Activated CD8-positive, alpha-beta T cell treated with anti-CD3 and anti-CD28 coated beads for 36 hours (primary cell): ENCODE results near the gene CACNA2D2. TPM values are rescaled to one million over a fixed set of nuclear protein-coding genes. Genes with fewer than 3 reads are reported as not detected.
A peak's percentile ranks its signal among the peaks of the same experiment; 100 is the strongest.

Experiments
- ATAC-seq: fragments of 200-7000 bp; cut with Tn5 transposase; one replicate; pipeline ENCODE4 v1.10.0; 2021; ENCODE audit warnings: mild to moderate bottlenecking, moderate library complexity
- CTCF ChIA-PET: fragments of 350-600 bp; sonication (Branson Sonifier 250); formaldehyde crosslinking; loops from one replicate; lab custom pipeline; 2021; ENCODE audit warnings: antibody characterized with exemption; lab: Charles Lee
- POLR2A ChIA-PET: fragments of 350-600 bp; sonication (Branson Sonifier 250); formaldehyde crosslinking; loops from one replicate; lab custom pipeline; 2021; ENCODE audit warnings: antibody characterized with exemption; lab: Charles Lee
- DNase-seq: peaks from one replicate; pipeline ENCODE4 v3.0.0-alpha.2; 2020
- H3K27ac Mint-ChIP-seq: one replicate; pipeline ENCODE4 v1.8.0; 2021; ENCODE audit warnings: mild to moderate bottlenecking, mixed read lengths
- H3K27me3 Mint-ChIP-seq: one replicate; pipeline ENCODE4 v1.8.0; 2021; ENCODE audit warnings: mixed read lengths
- H3K36me3 Mint-ChIP-seq: one replicate; pipeline ENCODE4 v1.8.0; 2021; ENCODE audit warnings: low read depth, mixed read lengths
- H3K4me1 Mint-ChIP-seq: one replicate; pipeline ENCODE4 v1.8.0; 2021; ENCODE audit warnings: low read depth, mixed read lengths
- H3K4me3 Mint-ChIP-seq: one replicate; pipeline ENCODE4 v1.8.0; 2021; ENCODE audit warnings: mild to moderate bottlenecking, moderate library complexity, mixed read lengths
- H3K9me3 Mint-ChIP-seq: one replicate; pipeline ENCODE4 v1.8.0; 2021; ENCODE audit warnings: mixed read lengths
- intact Hi-C: fragments of 100-400 bp; cut with micrococcal nuclease; formaldehyde crosslinking; loops from one replicate; pipeline ENCODE4 v1.10.0; 2022
- total RNA-seq, 2 experiments: library from RNA; stranded (reverse); gene quantifications; one replicate each; pipeline ENCODE4 v1.2.3, GENCODE V29; 2021
- TF ChIP-seq, protein P1 (sequence below): fragments of 200-600 bp; IDR thresholded peaks from one replicate; pipeline ENCODE4 v1.8.0; 2022; ENCODE audit warnings: antibody characterized with exemption, mild to moderate bottlenecking

CACNA2D2 gene
- total RNA-seq, 2 experiments from 2014 or later: 1.6 to 2.1 TPM

DNA sequence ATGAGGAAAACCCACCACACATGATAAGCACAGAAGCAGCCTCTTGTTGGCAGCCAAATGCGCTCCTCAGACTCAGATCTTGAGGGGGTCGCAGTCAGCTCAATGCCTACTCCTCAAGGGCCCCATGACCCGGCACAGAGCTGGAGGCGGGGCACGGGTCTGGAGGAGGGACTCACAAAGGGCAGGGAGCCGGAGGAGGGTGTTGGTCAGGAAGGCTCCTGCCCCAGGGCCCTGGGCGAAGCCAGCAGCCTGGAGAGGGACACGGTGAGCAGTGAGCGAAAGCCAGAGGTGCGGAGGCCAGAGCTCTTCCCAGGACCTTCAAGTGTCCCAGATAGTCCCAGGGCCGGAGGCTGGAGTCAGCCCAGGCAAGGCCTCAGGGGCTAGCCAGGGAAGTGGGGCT, 9.8 kb downstream of the CACNA2D2 start:
- no peaks in the 10 kb centered on the region for H3K36me3 Mint-ChIP-seq
- ATAC-seq (no peak), DNase-seq (no peak)
- no peaks in the 10 kb centered on the region for H3K27me3 Mint-ChIP-seq
- CTCF ChIA-PET: no interaction called here
- peaks cover 16% of the 10 kb centered on the region for H3K4me1 Mint-ChIP-seq
- H3K4me3 Mint-ChIP-seq: no peak overlapping the region
- intact Hi-C loops: no loop called here
- POLR2A ChIA-PET: interaction anchor here (1.4 kb wide), 1 partner anchor 98 kb away, joined by 3 read pairs; no protein-coding TSS in a partner anchor
- no peak overlapping the region for H3K27ac Mint-ChIP-seq
- no peaks in the 10 kb centered on the region for H3K9me3 Mint-ChIP-seq
- TF ChIP-seq, protein P1, sequence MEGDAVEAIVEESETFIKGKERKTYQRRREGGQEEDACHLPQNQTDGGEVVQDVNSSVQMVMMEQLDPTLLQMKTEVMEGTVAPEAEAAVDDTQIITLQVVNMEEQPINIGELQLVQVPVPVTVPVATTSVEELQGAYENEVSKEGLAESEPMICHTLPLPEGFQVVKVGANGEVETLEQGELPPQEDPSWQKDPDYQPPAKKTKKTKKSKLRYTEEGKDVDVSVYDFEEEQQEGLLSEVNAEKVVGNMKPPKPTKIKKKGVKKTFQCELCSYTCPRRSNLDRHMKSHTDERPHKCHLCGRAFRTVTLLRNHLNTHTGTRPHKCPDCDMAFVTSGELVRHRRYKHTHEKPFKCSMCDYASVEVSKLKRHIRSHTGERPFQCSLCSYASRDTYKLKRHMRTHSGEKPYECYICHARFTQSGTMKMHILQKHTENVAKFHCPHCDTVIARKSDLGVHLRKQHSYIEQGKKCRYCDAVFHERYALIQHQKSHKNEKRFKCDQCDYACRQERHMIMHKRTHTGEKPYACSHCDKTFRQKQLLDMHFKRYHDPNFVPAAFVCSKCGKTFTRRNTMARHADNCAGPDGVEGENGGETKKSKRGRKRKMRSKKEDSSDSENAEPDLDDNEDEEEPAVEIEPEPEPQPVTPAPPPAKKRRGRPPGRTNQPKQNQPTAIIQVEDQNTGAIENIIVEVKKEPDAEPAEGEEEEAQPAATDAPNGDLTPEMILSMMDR: no peak

DNA sequence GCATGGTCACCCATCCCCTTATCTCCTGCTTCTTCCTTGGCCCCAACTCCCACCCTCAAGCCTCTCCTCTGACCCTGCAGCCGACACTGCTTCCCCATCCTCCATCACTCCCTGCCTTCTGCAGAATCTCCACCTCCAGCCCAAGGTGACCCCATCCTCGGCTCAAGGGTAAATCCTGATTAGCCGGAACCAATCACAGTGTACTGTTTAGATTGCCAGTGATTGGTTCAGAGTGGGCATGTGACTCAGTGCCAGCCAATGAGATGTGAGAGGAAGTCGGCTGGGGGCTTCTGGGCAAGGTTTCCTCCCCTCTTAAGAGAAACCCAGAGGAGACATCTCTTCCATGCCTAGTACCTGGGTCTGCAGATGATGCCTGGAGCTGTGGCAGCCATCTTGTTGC, 10.3 kb downstream of the CACNA2D2 start:
- ChIA-PET CTCF (no interaction called here), POLR2A (interaction anchor here (1.4 kb wide), 1 partner anchor 97 kb away, joined by 3 read pairs; no protein-coding TSS in a partner anchor)
- H3K27me3 Mint-ChIP-seq: no peaks in the 10 kb centered on the region
- no peak for ATAC-seq
- no peaks in the 10 kb centered on the region for H3K9me3 Mint-ChIP-seq
- intact Hi-C loops: no loop called here
- no peaks in the 10 kb centered on the region for H3K36me3 Mint-ChIP-seq
- no peak for DNase-seq
- H3K4me3 Mint-ChIP-seq: no peak overlapping the region
- H3K27ac Mint-ChIP-seq: no peak overlapping the region
- H3K4me1 Mint-ChIP-seq: peaks cover 16% of the 10 kb centered on the region
- TF ChIP-seq, protein P1: no peak

DNA sequence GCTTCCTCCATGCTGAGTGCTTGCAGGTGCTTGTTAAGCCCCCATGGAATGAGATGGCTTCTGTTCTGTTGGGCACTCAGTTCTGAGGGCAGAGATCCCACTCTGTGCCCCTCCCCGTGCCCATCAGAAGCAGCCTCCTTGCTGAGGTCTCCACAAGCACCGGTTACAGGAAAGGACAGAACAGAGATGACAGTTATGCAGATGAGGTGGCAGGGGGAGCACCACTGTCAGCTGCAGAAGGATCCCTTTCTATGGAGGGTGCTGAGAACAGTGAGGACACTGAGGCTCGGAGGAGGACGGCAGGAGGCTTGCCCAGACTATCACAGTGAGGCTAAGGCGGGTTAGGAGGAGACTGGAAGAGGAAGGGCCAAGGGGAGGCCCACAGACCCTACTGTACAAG, 12.4 kb downstream of the CACNA2D2 start:
- Mint-ChIP-seq H3K27ac (peak overlapping the region; percentile 35), H3K36me3 (no peaks in the 10 kb centered on the region), H3K4me3 (no peak overlapping the region), H3K27me3 (no peaks in the 10 kb centered on the region), H3K4me1 (peaks cover 20% of the 10 kb centered on the region), H3K9me3 (no peaks in the 10 kb centered on the region)
- TF ChIP-seq, protein P1: no peak
- ChIA-PET POLR2A (no interaction called here), CTCF (no interaction called here)
- DNase-seq (peak; percentile 56), ATAC-seq (peak; percentile 82)
- intact Hi-C loops: no loop called here

DNA sequence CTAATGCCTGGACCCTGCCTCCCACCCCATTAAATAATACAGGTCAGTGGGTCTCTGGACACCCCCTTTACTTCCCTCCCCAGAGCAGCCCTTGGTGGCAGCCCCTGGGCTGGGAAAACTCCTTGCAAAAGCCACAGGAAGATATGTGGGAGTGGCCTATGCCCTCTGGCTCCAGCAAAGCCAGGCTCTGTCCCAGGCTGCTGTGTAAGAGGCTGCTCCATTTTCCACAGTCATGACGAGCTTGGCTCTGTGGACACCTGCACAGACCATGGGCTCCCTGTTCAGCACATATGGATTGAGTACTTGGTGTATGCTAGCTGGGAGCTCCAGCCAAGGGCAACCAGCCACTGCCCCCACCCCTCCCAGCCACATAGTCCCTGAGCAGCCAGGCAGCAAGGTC, 13.0 kb downstream of the CACNA2D2 start:
- Mint-ChIP-seq H3K9me3 (no peaks in the 10 kb centered on the region), H3K27ac (no peak overlapping the region), H3K36me3 (no peaks in the 10 kb centered on the region), H3K27me3 (no peaks in the 10 kb centered on the region), H3K4me3 (no peak overlapping the region), H3K4me1 (peaks cover 20% of the 10 kb centered on the region)
- ATAC-seq (peak; percentile 10), DNase-seq (no peak)
- ChIA-PET POLR2A (no interaction called here), CTCF (no interaction called here)
- TF ChIP-seq, protein P1: no peak
- intact Hi-C loops: no loop called here

DNA sequence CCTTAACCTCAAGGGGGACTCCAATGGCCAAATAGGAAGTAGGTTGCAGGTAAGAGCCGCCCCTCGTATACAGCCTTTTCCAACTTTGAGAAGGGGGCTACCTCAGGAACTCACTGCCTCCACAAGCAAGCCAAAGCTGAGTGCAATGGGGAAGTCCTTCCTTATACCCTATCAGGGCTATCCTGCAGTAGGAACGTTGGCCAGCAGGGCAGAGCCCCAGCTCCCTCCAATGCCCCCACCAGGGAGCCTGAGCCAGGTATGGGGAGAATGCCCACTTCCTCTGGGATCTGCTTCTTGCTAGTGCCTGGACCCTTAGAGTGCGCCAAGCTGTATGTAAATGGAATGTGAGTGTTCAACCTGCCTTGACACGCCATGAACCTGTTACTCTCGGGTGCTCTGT, 16.3 kb downstream of the CACNA2D2 start:
- ChIA-PET POLR2A (no interaction called here), CTCF (interaction anchor here (2.3 kb wide), 1 partner anchor 55 kb away, joined by 7 read pairs; no protein-coding TSS in a partner anchor)
- Mint-ChIP-seq H3K27ac (no peak overlapping the region), H3K4me1 (peaks cover 24% of the 10 kb centered on the region), H3K4me3 (no peak overlapping the region), H3K36me3 (no peaks in the 10 kb centered on the region), H3K27me3 (no peaks in the 10 kb centered on the region), H3K9me3 (no peaks in the 10 kb centered on the region)
- ATAC-seq: no peak
- no peak for DNase-seq
- TF ChIP-seq, protein P1: no peak
- intact Hi-C loops: no loop called here
